ENCODE data around the gene UQCRHL. TPM values are rescaled to one million over a fixed set of nuclear protein-coding genes. Genes with fewer than 3 reads are reported as not detected.

Gene UQCRHL
- total and polyA plus RNA-seq, 10 of the 15 experiments (the other 5 are each of a cell fraction or from before 2014, with no cell fraction given) = 1.4 to 17.3 (median 5.7) TPM

GRCh38 chr1:15835741-15836510, 28.5 kb upstream of the UQCRHL start (continued):
- peak; percentile 35; the same call in 2 of the 3 replicates for TF ChIP-seq POU2F2 (IDR thresholded peaks at IDR 0.05; ENCODE audit: borderline replicate concordance, low read depth, low read length)
- no peak for TF ChIP-seq FOXM1 (IDR thresholded peaks at IDR 0.05; ENCODE audit: low read depth, low read length)
- peak; percentile 65 for TF ChIP-seq FOXK2 (IDR thresholded peaks at IDR 0.05)
- TF ChIP-seq KLF5 (IDR thresholded peaks at IDR 0.05; ENCODE audit: partially characterized antibody) = peak; percentile 37

- peaks cover 31% of the 10 kb centered on the region for H3K4me1 ChIP-seq (ENCODE audit: control insufficient read depth, insufficient read depth, low read length)
- no peaks in the 10 kb centered on the region for H3K36me3 ChIP-seq (ENCODE audit: control insufficient read depth in 2 of 2, insufficient read depth in 2 of 2, low read length in 1 of 2)
- no peaks in the 10 kb centered on the region for H4K20me1 ChIP-seq (ENCODE audit: control insufficient read depth, insufficient read depth)
- H3K27me3 ChIP-seq (replicated peaks in 1 of 2; ENCODE audit: control insufficient read depth in 2 of 2, insufficient read depth in 2 of 2, low read length in 1 of 2) = no peaks in the 10 kb centered on the region
- H2AFZ ChIP-seq (ENCODE audit: control insufficient read depth, low read depth, low read length) = peak overlapping the region; percentile 66
- H3K27ac ChIP-seq (ENCODE audit: control insufficient read depth, insufficient read depth) = peak overlapping the region; percentile 100
- no peak for DNase-seq (ENCODE audit: low read depth, low spot score)
- no peak for FAIRE-seq
- H3K9ac ChIP-seq (ENCODE audit: control insufficient read depth, insufficient read depth, low read length) = peak overlapping the region; percentile 100
- H3K4me3 ChIP-seq = peak overlapping the region; percentile 87
- ChIA-PET RAD21 (ENCODE audit: unreplicated experiment) (interaction anchor here (1.2 to 4.0 kb wide), 10 partner anchors 9 to 180 kb away, joined by 3 to 55 read pairs (median 16); partner anchors contain the start of genes SPEN and ZBTB17), SMC1A (ENCODE audit: uncharacterized antibody, unreplicated experiment) (interaction anchor here (2.3 to 3.3 kb wide), 3 partner anchors 9 to 16 kb away, joined by 10 to 27 read pairs (median 13); partner anchors contain the start of gene SPEN), CTCF (interaction anchor here (0.8 kb wide), 1 partner anchor 12 kb away, joined by 3 read pairs; the partner anchor contains the start of gene SPEN), POLR2A (interaction anchor here (1.5 to 4.0 kb wide), 4 partner anchors 11 to 140 kb away, joined by 7 to 44 read pairs (median 14); partner anchors contain the start of genes SPEN and ZBTB17)
- BruUV-seq (replicated peaks) = TSS peak; percentile 89
- peak; percentile 23 for ATAC-seq
- peak overlapping the region; percentile 97 for H3K4me2 ChIP-seq (ENCODE audit: control insufficient read depth, insufficient read depth)
- intact Hi-C loops (cut with micrococcal nuclease; ENCODE audit: unreplicated experiment) = loop anchor here (1.0 kb wide), 1 partner anchor 12 kb away; the partner anchor contains the start of gene SPEN
- in situ Hi-C loops (cut with MboI) = no loop called here
- H3K9me3 ChIP-seq (replicated peaks; ENCODE audit: control insufficient read depth, insufficient read depth, low read length) = no peaks in the 10 kb centered on the region
- under 1% methylated on average over 37 of the region's 37 CpGs for WGBS (ENCODE audit: insufficient coverage, insufficient replicate concordance, low lambda C conversion rate, missing lambda C conversion rate)
- peaks cover 26% of the 10 kb centered on the region for H3K79me2 ChIP-seq (ENCODE audit: control insufficient read depth, insufficient read depth, low read length)
- TF ChIP-seq ZNF384 (IDR thresholded peaks at IDR 0.05; ENCODE audit: borderline replicate concordance, low read depth, low read length) (no peak), RCOR1 (conservative IDR thresholded peaks at IDR 0.05; ENCODE audit: low read depth, low read length) (no peak), TCF7 (IDR thresholded peaks at IDR 0.05; ENCODE audit: borderline replicate concordance) (0 out of 2 replicates have a peak, but pooled peaks have one; percentile 5), ZNF217 (IDR thresholded peaks at IDR 0.05) (no peak), BACH1 (IDR thresholded peaks at IDR 0.05; ENCODE audit: borderline replicate concordance) (peak; percentile 11; the same call in 1 of the 2 replicates), CHD2 (IDR thresholded peaks at IDR 0.05; ENCODE audit: borderline replicate concordance, low read depth, low read length) (no peak), RB1 (IDR thresholded peaks at IDR 0.05; ENCODE audit: borderline replicate concordance) (no peak), PKNOX1 (IDR thresholded peaks at IDR 0.05) (no peak), NR2F1 (conservative IDR thresholded peaks at IDR 0.05) (no peak), FOS (IDR thresholded peaks at IDR 0.05; ENCODE audit: borderline replicate concordance, extremely low read depth, insufficient read length) (no peak), SUPT20H (IDR thresholded peaks at IDR 0.05; ENCODE audit: borderline replicate concordance, control insufficient read depth, low read depth, low read length) (no peak), EP300 (IDR thresholded peaks at IDR 0.05; ENCODE audit: borderline replicate concordance in 1 of 2, control insufficient read depth in 1 of 2, low read depth in 2 of 2, low read length in 2 of 2) (no peak), TCF12 (IDR thresholded peaks at IDR 0.05; ENCODE audit: low read depth, low read length) (0 out of 2 replicates have a peak, but pooled peaks have one; percentile 2)
Observed at GRCh38 chr1:15835205-15835740, 27.8 kb upstream of the UQCRHL start.
